IMR-90 (cell line): ENCODE measurements around the gene PRPS1L1.

Source experiments
- BHLHE40 ChIP-seq: fragments of 150-350 bp; IDR thresholded peaks from 2 replicates; pipeline ENCODE4 v1.6.1; 2016; ENCODE audit warnings: mild to moderate bottlenecking, low read depth, low read length
- CEBPB ChIP-seq: IDR thresholded peaks from 2 replicates; pipeline ENCODE4 v1.6.1; 2012; ENCODE audit warnings: low read depth, low read length, improper control_type of control experiment
- FOS ChIP-seq: fragments of 150-350 bp; IDR thresholded peaks from 2 replicates; pipeline ENCODE4 v1.6.1; 2016; ENCODE audit warnings: low read depth, low read length
- MAFK ChIP-seq: IDR thresholded peaks from 2 replicates; pipeline ENCODE4 v1.6.1; 2012; ENCODE audit warnings: low read depth, low read length, improper control_type of control experiment
- MAZ ChIP-seq: IDR thresholded peaks from 2 replicates; pipeline ENCODE4 v1.6.1; 2012; ENCODE audit warnings: low read depth, mild to moderate bottlenecking, low read length, improper control_type of control experiment, moderate library complexity, borderline replicate concordance
- MXI1 ChIP-seq: IDR thresholded peaks from 2 replicates; pipeline ENCODE4 v1.6.1; 2012; ENCODE audit warnings: low read depth, mild to moderate bottlenecking, low read length, moderate library complexity, borderline replicate concordance
- NFE2L2 ChIP-seq: fragments of 150-350 bp; IDR thresholded peaks from 2 replicates; pipeline ENCODE4 v1.6.1; 2016; ENCODE audit warnings: low read depth, mild to moderate bottlenecking, low read length
- POLR2A ChIP-seq: IDR thresholded peaks from 2 replicates; pipeline ENCODE4 v1.6.1; 2012; ENCODE audit warnings: mild to moderate bottlenecking, low read depth, low read length
- RAD21 ChIP-seq: IDR thresholded peaks from 2 replicates; pipeline ENCODE4 v1.6.1; 2012; ENCODE audit warnings: low read length, improper control_type of control experiment
- TF ChIP-seq, protein P1 (sequence below): conservative IDR thresholded peaks from 2 replicates; pipeline ENCODE4 v1.5.1; 2012; ENCODE audit warnings: mild to moderate bottlenecking, low read depth, low read length, improper control_type of control experiment

DNA sequence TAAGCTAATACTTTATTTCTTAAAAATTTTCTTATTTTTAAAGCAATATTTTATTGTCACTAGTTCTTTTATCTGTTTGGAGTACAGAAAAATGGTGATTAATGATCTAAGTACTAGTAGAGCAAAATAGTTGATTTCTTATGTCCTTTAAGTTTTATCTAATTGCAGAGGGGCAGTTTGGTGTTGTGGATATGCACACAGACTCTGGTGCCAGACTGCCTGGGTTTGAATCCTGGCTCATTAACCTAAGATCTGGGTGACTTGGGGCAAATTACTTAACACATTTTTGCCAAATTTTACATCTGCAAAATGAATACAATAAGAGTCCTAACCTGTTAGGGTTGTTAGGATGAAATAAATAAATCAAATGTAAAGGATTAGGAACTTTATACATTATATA is 10.7 kb upstream of the PRPS1L1 start:
- TF ChIP-seq, protein P1, sequence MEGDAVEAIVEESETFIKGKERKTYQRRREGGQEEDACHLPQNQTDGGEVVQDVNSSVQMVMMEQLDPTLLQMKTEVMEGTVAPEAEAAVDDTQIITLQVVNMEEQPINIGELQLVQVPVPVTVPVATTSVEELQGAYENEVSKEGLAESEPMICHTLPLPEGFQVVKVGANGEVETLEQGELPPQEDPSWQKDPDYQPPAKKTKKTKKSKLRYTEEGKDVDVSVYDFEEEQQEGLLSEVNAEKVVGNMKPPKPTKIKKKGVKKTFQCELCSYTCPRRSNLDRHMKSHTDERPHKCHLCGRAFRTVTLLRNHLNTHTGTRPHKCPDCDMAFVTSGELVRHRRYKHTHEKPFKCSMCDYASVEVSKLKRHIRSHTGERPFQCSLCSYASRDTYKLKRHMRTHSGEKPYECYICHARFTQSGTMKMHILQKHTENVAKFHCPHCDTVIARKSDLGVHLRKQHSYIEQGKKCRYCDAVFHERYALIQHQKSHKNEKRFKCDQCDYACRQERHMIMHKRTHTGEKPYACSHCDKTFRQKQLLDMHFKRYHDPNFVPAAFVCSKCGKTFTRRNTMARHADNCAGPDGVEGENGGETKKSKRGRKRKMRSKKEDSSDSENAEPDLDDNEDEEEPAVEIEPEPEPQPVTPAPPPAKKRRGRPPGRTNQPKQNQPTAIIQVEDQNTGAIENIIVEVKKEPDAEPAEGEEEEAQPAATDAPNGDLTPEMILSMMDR: no peak
- TF ChIP-seq CEBPB: no peak
- no peak for TF ChIP-seq MXI1
- TF ChIP-seq MAFK: no peak
- TF ChIP-seq POLR2A: no peak
- no peak for TF ChIP-seq RAD21
- TF ChIP-seq BHLHE40: no peak
- no peak for TF ChIP-seq FOS
- TF ChIP-seq NFE2L2: no peak
- no peak for TF ChIP-seq MAZ
